Measurements from ENCODE around the gene SETD1A.

GRCh38 chr16:30922960-30923535 is 34.5 kb upstream of the SETD1A start:
- no peak for TF ChIP-seq CTCF (optimal IDR thresholded peaks at IDR 0.05 in 1 of 3, IDR thresholded peaks at IDR 0.05 in 1 of 3, conservative IDR thresholded peaks at IDR 0.05 in 1 of 3; ENCODE audit: extremely low read depth in 1 of 3, insufficient read depth in 2 of 3, low read length in 3 of 3)
- TF ChIP-seq EZH2 (IDR thresholded peaks at IDR 0.05; ENCODE audit: low read length): no peak

All from keratinocyte (primary cell).